Skin of body (tissue), 2 donors: ENCODE measurements around the gene HPSE2. TPM values are rescaled to one million over a fixed set of nuclear protein-coding genes. Genes with fewer than 3 reads are reported as not detected.
"Not testable (repeated sequence)": the region's sequence is repeated elsewhere in the genome, so short reads cannot be mapped to it uniquely, and the experiment has no call there.

Experiments
- DNase-seq: peaks from one replicate; lab custom pipeline; 2025; lab: John Stamatoyannopoulos, UW
- total RNA-seq: library from RNA; depleted of rRNA; stranded (reverse); fragments of >200 nt; gene quantifications from one replicate; pipeline ENCODE4 v1.2.3, GENCODE V29; 2014

The HPSE2 gene
- total RNA-seq, 1 donor from 2014 or later: 3.1 TPM

GRCh38 chr10:98569853-98570252, 665.8 kb downstream of the HPSE2 start:
- DNase-seq: no peak

GRCh38 chr10:98568551-98568950, 667.1 kb downstream of the HPSE2 start:
- DNase-seq: no peak

GRCh38 chr10:98567391-98568133, 668.1 kb downstream of the HPSE2 start:
- DNase-seq: no peak

GRCh38 chr10:98563811-98564210, 671.8 kb downstream of the HPSE2 start:
- DNase-seq: no peak

- no peak for DNase-seq
Observed at GRCh38 chr10:98560565-98560964, 675.1 kb downstream of the HPSE2 start.

GRCh38 chr10:98556061-98556460, 679.6 kb downstream of the HPSE2 start:
- no peak for DNase-seq

GRCh38 chr10:98555021-98555619, 680.5 kb downstream of the HPSE2 start:
- no peak for DNase-seq

GRCh38 chr10:98541561-98541960, 694.1 kb downstream of the HPSE2 start:
- DNase-seq: not testable (repeated sequence)

- no peak for DNase-seq
Observed at GRCh38 chr10:98539578-98539977, 696.1 kb downstream of the HPSE2 start.

- DNase-seq: no peak
Observed at GRCh38 chr10:98538472-98538871, 697.2 kb downstream of the HPSE2 start.

GRCh38 chr10:98536551-98536950, 699.1 kb downstream of the HPSE2 start:
- DNase-seq: no peak

- DNase-seq: no peak
Observed at GRCh38 chr10:98533746-98534445, 701.8 kb downstream of the HPSE2 start.

GRCh38 chr10:98533241-98533640, 702.4 kb downstream of the HPSE2 start:
- DNase-seq: no peak

- no peak for DNase-seq
Observed at GRCh38 chr10:98528805-98529183, 706.9 kb downstream of the HPSE2 start.

- no peak for DNase-seq
Observed at GRCh38 chr10:98528166-98528804, 707.4 kb downstream of the HPSE2 start.

- DNase-seq: no peak
Observed at GRCh38 chr10:98525969-98526368, 709.7 kb downstream of the HPSE2 start.

GRCh38 chr10:98524124-98524523, 711.5 kb downstream of the HPSE2 start:
- DNase-seq: no peak

GRCh38 chr10:98519841-98520240, 715.8 kb downstream of the HPSE2 start:
- peak; percentile 21 for DNase-seq

GRCh38 chr10:98517672-98518071, 718.0 kb downstream of the HPSE2 start:
- no peak for DNase-seq

GRCh38 chr10:98516352-98516751, 719.3 kb downstream of the HPSE2 start:
- DNase-seq: no peak

GRCh38 chr10:98513704-98514103, 721.9 kb downstream of the HPSE2 start:
- DNase-seq: no peak

GRCh38 chr10:98511876-98512275, 723.8 kb downstream of the HPSE2 start:
- DNase-seq: no peak
